Endothelial cell of umbilical vein (primary cell): ENCODE data around the gene LHX4. TPM values are rescaled to one million over a fixed set of nuclear protein-coding genes. Genes with fewer than 3 reads are reported as not detected.

ENCODE experiments used
- BruUV-seq: library from RNA; stranded (reverse); fragments of 400-500 nt; replicated peaks from 2 replicates; lab custom pipeline; 2021; lab: Mats Ljungman, UMichigan
- CTCF ChIA-PET: fragments of 300-600, 350-600 bp; sonication (Branson Sonifier 250); formaldehyde crosslinking; loops from one replicate; lab custom pipeline; 2021; ENCODE audit warnings: antibody characterized with exemption, inconsistent platforms; lab: Charles Lee
- POLR2A ChIA-PET: fragments of 300-600, 350-600 bp; sonication (Branson Sonifier 250); formaldehyde crosslinking; loops from one replicate; lab custom pipeline; 2021; ENCODE audit warnings: antibody characterized with exemption, inconsistent platforms; lab: Charles Lee
- DNase-seq: peaks from one replicate; pipeline ENCODE4 v3.0.0-alpha.2; 2011; ENCODE audit warnings: low read depth, low spot score
- FAIRE-seq: peaks from 2 replicates; lab custom pipeline; 2011; peaks lifted over from hg19 to GRCh38; lab: Jason Lieb, UNC
- H2AFZ ChIP-seq: 2 replicates; pipeline ENCODE4 v1.6.0; 2012; ENCODE audit warnings: low read depth, low read length, control low read depth, inconsistent platforms
- H3K27ac ChIP-seq: 2 replicates; pipeline ENCODE4 v1.5.1; 2011; ENCODE audit warnings: low read depth, mild to moderate bottlenecking, control low read depth, low read length, moderate library complexity; ENCODE audit not compliant: insufficient read depth
- H3K27me3 ChIP-seq, 2 experiments: 2 replicates each; pipeline versions ENCODE4 v1.6.0 to v1.6.1; 2011; ENCODE audit warnings: low read length in 2 of 2, mixed read lengths in 1 of 2; ENCODE audit not compliant: control insufficient read depth in 2 of 2, insufficient read depth in 2 of 2
- H3K36me3 ChIP-seq, 2 experiments: 2 replicates in 1 of 2; 3 replicates in 1 of 2; pipeline ENCODE4 v1.5.1; 2011; ENCODE audit warnings: low read length in 2 of 2, mild to moderate bottlenecking in 1 of 2, moderate library complexity in 1 of 2; ENCODE audit not compliant: control insufficient read depth in 2 of 2, insufficient read depth in 2 of 2; ENCODE audit errors: extremely low read depth in 1 of 2
- H3K4me1 ChIP-seq: 3 replicates; pipeline ENCODE4 v1.5.1; 2011; ENCODE audit warnings: mild to moderate bottlenecking, low read length; ENCODE audit not compliant: control insufficient read depth, insufficient read depth; ENCODE audit errors: extremely low read depth
- H3K4me2 ChIP-seq: 2 replicates; pipeline ENCODE4 v1.6.1; 2011; ENCODE audit warnings: low read length, control low read depth, mixed read lengths; ENCODE audit not compliant: insufficient read depth
- H3K4me3 ChIP-seq, 3 experiments: fragments of 200-600 bp in 1 of 3; sonication (generic), shearing (Covaris generic) in 1 of 3; replicated peaks in 1 of 3; 2 replicates each; pipeline ENCODE4 v1.5.1; 2011 to 2016; ENCODE audit warnings: control low read depth in 3 of 3, low read length in 3 of 3, mild to moderate bottlenecking in 2 of 3, inconsistent platforms in 1 of 3, low read depth in 1 of 3, moderate library complexity in 1 of 3; ENCODE audit not compliant: insufficient read depth in 1 of 3
- H3K79me2 ChIP-seq: 2 replicates; pipeline ENCODE4 v1.6.0; 2012; ENCODE audit warnings: low read length, inconsistent platforms; ENCODE audit not compliant: control insufficient read depth, insufficient read depth
- H3K9ac ChIP-seq: replicated peaks from 2 replicates; pipeline ENCODE3; 2011; ENCODE audit warnings: low read length, control low read depth; ENCODE audit not compliant: insufficient read depth; ENCODE audit errors: extremely low read depth
- H3K9me1 ChIP-seq: replicated peaks from 3 replicates; pipeline ENCODE4 v1.6.0; 2011; ENCODE audit warnings: mild to moderate bottlenecking, low read length; ENCODE audit not compliant: control insufficient read depth, insufficient read depth; ENCODE audit errors: extremely low read depth
- H3K9me3 ChIP-seq: replicated peaks from 2 replicates; pipeline ENCODE4 v1.5.1; 2012; ENCODE audit warnings: low read length, inconsistent platforms; ENCODE audit not compliant: control insufficient read depth, insufficient read depth
- H4K20me1 ChIP-seq: replicated peaks from 2 replicates; pipeline ENCODE3; 2011; ENCODE audit warnings: mild to moderate bottlenecking, low read length; ENCODE audit not compliant: control insufficient read depth, insufficient read depth; ENCODE audit errors: extremely low read depth
- CTCF ChIP-seq, 2 donors: IDR thresholded peaks; 1 replicate in 1 of 2; 2 replicates in 1 of 2; pipeline ENCODE4 v1.5.1; 2011; ENCODE audit warnings: low read length in 2 of 2, mild to moderate bottlenecking in 2 of 2, moderate library complexity in 2 of 2, control low read depth in 1 of 2, inconsistent platforms in 1 of 2, low read depth in 1 of 2; ENCODE audit not compliant: insufficient read depth in 1 of 2; ENCODE audit errors: extremely low read depth in 1 of 2
- EZH2 ChIP-seq: IDR thresholded peaks from 2 replicates; pipeline ENCODE4 v1.6.1; 2012; ENCODE audit warnings: borderline replicate concordance, low read depth, mild to moderate bottlenecking, moderate library complexity, low read length, inconsistent platforms; ENCODE audit not compliant: severe bottlenecking
- FOS ChIP-seq: IDR thresholded peaks from 2 replicates; pipeline ENCODE4 v1.6.1; 2011; ENCODE audit warnings: mild to moderate bottlenecking, low read length, moderate library complexity, borderline replicate concordance; ENCODE audit not compliant: insufficient read depth
- GATA2 ChIP-seq: IDR thresholded peaks from 2 replicates; pipeline ENCODE4 v1.7.0; 2011; ENCODE audit warnings: low read depth, mild to moderate bottlenecking, moderate library complexity, mixed read lengths, low read length; ENCODE audit not compliant: insufficient read length, insufficient read depth
- JUN ChIP-seq: IDR thresholded peaks from 2 replicates; pipeline ENCODE4 v1.6.1; 2011; ENCODE audit warnings: borderline replicate concordance, low read depth; ENCODE audit not compliant: insufficient read length, insufficient read depth
- MAX ChIP-seq: IDR thresholded peaks from 2 replicates; pipeline ENCODE4 v1.6.1; 2011; ENCODE audit not compliant: insufficient read depth, insufficient read length
- MYC ChIP-seq: IDR thresholded peaks from one replicate; pipeline ENCODE4 v1.6.1; 2011; ENCODE audit warnings: mild to moderate bottlenecking, low read depth, low read length
- POLR2A ChIP-seq: IDR thresholded peaks from 2 replicates; pipeline ENCODE4 v1.6.1; 2012; ENCODE audit warnings: low read depth, mild to moderate bottlenecking, control low read depth, low read length
- POLR2AphosphoS5 ChIP-seq: IDR thresholded peaks from 2 replicates; pipeline ENCODE4 v1.6.1; 2012; ENCODE audit warnings: low read depth, mild to moderate bottlenecking, control low read depth, low read length, moderate library complexity; ENCODE audit not compliant: insufficient read depth
- dilution Hi-C: fragments of 300-500 bp; cut with MboI; formaldehyde crosslinking; loops from one replicate; pipeline ENCODE4 v1.15.0; 2019; ENCODE audit warnings: low sequenced_read_pairs; ENCODE audit not compliant: extremely low pct_ligation_motif_present
- intact Hi-C: fragments of 100-400 bp; cut with micrococcal nuclease; formaldehyde crosslinking; loops from one replicate; pipeline ENCODE4 v1.10.0; 2022
- polyA plus RNA-seq, 4 experiments: library from polyadenylated mRNA; depleted of rRNA in 3 of 4; stranded (reverse) in 3 of 4; unstranded in 1 of 4; fragments of >200 nt; gene quantifications; 2 replicates each; pipeline versions ENCODE4 v1.2.1 to v1.2.3, GENCODE V29; 2011 to 2012; ENCODE audit warnings: missing spikeins in 1 of 4
- total RNA-seq: library from RNA; stranded (reverse); gene quantifications from 2 replicates; pipeline ENCODE4 v1.2.3, GENCODE V29; 2021

LHX4 gene
- total and polyA plus RNA-seq, 2 donors (not counting 3 experiments of a cell fraction or from before 2014, with no cell fraction given) = not detected

GRCh38 chr1:180217006-180217405 lies 13.1 kb upstream of the LHX4 start:
- FAIRE-seq (no peak), DNase-seq (no peak)
- ChIA-PET POLR2A (no interaction called here), CTCF (no interaction called here)
- intact Hi-C loops (no loop called here), dilution Hi-C loops (no loop called here)
- no peak overlapping the region for H2AFZ ChIP-seq
- H4K20me1 ChIP-seq = no peaks in the 10 kb centered on the region
- H3K27me3 ChIP-seq = peaks cover 0 to 6% of the 10 kb centered on the region in 2 experiments
- no peaks in the 10 kb centered on the region for H3K4me1 ChIP-seq
- H3K36me3 ChIP-seq = no peaks in the 10 kb centered on the region
- H3K79me2 ChIP-seq = no peaks in the 10 kb centered on the region
- no peak overlapping the region for H3K4me2 ChIP-seq
- no peaks in the 10 kb centered on the region for H3K9me3 ChIP-seq
- H3K27ac ChIP-seq = no peak overlapping the region
- no peak overlapping the region for H3K4me3 ChIP-seq
- no peak overlapping the region for H3K9ac ChIP-seq
- TF ChIP-seq GATA2 (no peak), JUN (no peak), FOS (no peak), MAX (no peak), POLR2A (no peak), MYC (no peak), CTCF (IDR thresholded peaks at IDR 0.05; ENCODE audit: extremely low read depth in 1 of 2, insufficient read depth in 1 of 2, low read depth in 1 of 2, low read length in 2 of 2) (no peak), POLR2AphosphoS5 (no peak), EZH2 (no peak)
- no TSS peak for BruUV-seq
- no peaks in the 10 kb centered on the region for H3K9me1 ChIP-seq
